HepG2 (cell line): ENCODE results near the gene TRMT1. TPM values are rescaled to one million over a fixed set of nuclear protein-coding genes. Genes with fewer than 3 reads are reported as not detected.

ENCODE experiments used
- BRD4 ChIP-seq: sonication (generic); formaldehyde crosslinking; IDR thresholded peaks from 2 replicates; pipeline ENCODE4 v1.4.0; 2020; ENCODE audit warnings: missing genetic modification reagents
- CHD4 ChIP-seq: fragments of 200-600 bp; sonication (generic); IDR thresholded peaks from 2 replicates; pipeline ENCODE4 v1.7.0; 2017; ENCODE audit warnings: mild to moderate bottlenecking, low read length, borderline replicate concordance
- MYPOP ChIP-seq: sonication (generic); formaldehyde crosslinking; IDR thresholded peaks from 2 replicates; pipeline ENCODE4 v1.8.1; 2023; ENCODE audit warnings: mild to moderate bottlenecking, moderate library complexity, missing genetic modification reagents
- NFKB2 ChIP-seq: sonication (generic); formaldehyde crosslinking; IDR thresholded peaks from 2 replicates; pipeline ENCODE4 v1.4.0; 2020; ENCODE audit warnings: missing genetic modification reagents, borderline replicate concordance
- REPIN1 ChIP-seq: sonication (generic); formaldehyde crosslinking; IDR thresholded peaks from 2 replicates; pipeline ENCODE4 v1.8.0; 2022; ENCODE audit warnings: missing genetic modification reagents, low read depth, mild to moderate bottlenecking, borderline replicate concordance
- ZBTB37 ChIP-seq: sonication (generic); formaldehyde crosslinking; IDR thresholded peaks from 2 replicates; pipeline ENCODE4 v1.4.0; 2020; ENCODE audit warnings: mild to moderate bottlenecking, missing genetic modification reagents
- ZNF101 ChIP-seq: sonication (generic); formaldehyde crosslinking; IDR thresholded peaks from 2 replicates; pipeline ENCODE4 v1.4.0; 2020; ENCODE audit warnings: mild to moderate bottlenecking, low read depth, missing genetic modification reagents, borderline replicate concordance
- polyA plus RNA-seq, 8 experiments: library from polyadenylated mRNA; depleted of rRNA in 3 of 8; stranded (reverse) in 7 of 8; unstranded in 1 of 8; fragments of >200 nt; fragmentation: Illumina TruSeq in 4 of 8; extraction: Trizol in 4 of 8; gene quantifications; 2 replicates each; pipeline versions ENCODE4 v1.2.1 to v1.2.3, GENCODE V29; 2011 to 2016; ENCODE audit warnings: low read depth in 4 of 8, missing spikeins in 1 of 8, mixed read lengths in 1 of 8; ENCODE audit not compliant: insufficient read depth in 1 of 8
- total RNA-seq, 5 experiments: library from RNA; depleted of rRNA; stranded (reverse); fragments of >200 nt; fragmentation: Illumina TruSeq; extraction: Trizol; gene quantifications; 2 replicates each; pipeline ENCODE4 v1.2.3, GENCODE V29; 2016; ENCODE audit warnings: low read depth in 1 of 5
- TF ChIP-seq, protein P1 (sequence below): sonication (generic); formaldehyde crosslinking; IDR thresholded peaks from 2 replicates; pipeline ENCODE4 v1.5.0; 2020; ENCODE audit warnings: missing genetic modification reagents
- TF ChIP-seq, protein P2 (sequence below), 2 experiments: IDR thresholded peaks; 2 replicates each; pipeline ENCODE4 v1.6.1; 2011 to 2012; ENCODE audit warnings: low read length in 2 of 2, borderline replicate concordance in 1 of 2, low read depth in 1 of 2, mild to moderate bottlenecking in 1 of 2, moderate library complexity in 1 of 2
- TF ChIP-seq, protein P3 (sequence below): sonication (generic); formaldehyde crosslinking; IDR thresholded peaks from 2 replicates; pipeline ENCODE4 v1.8.0; 2022; ENCODE audit warnings: low read depth, missing genetic modification reagents
- TF ChIP-seq, protein P4 (sequence below): sonication (generic); formaldehyde crosslinking; IDR thresholded peaks from 2 replicates; pipeline ENCODE4 v1.4.0; 2020; ENCODE audit warnings: missing genetic modification reagents, borderline replicate concordance
- TF ChIP-seq, protein P5 (sequence below): sonication (generic); formaldehyde crosslinking; IDR thresholded peaks from 2 replicates; pipeline ENCODE4 v1.5.0; 2020; ENCODE audit warnings: mild to moderate bottlenecking, missing genetic modification reagents

TRMT1 gene
- total and polyA plus RNA-seq, 2 of the 13 experiments (the other 11 are each of a cell fraction or from before 2014, with no cell fraction given), result 35.5 to 44.1 TPM

DNA sequence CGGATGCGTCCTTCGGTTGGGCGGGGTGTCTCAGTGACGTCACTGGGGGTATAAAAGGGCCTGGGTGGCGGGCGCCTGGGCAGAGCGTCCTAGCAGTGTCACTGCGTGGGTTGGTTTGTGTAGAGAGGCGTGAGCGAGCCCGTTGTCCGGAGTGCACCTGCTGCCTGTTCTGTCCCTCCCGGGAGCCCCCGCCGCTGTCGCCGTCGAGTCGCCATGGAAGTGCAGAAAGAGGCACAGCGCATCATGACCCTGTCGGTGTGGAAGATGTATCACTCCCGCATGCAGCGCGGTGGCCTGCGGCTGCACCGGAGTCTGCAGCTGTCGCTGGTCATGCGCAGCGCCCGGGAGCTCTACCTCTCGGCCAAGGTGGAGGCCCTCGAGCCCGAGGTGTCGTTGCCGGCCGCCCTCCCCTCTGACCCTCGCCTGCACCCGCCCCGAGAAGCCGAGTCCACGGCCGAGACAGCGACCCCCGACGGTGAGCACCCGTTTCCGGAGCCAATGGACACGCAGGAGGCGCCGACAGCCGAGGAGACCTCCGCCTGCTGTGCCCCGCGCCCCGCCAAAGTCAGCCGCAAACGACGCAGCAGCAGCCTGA lies 36.5 kb upstream of the TRMT1 start (continued):
- 0 out of 2 replicates have a peak, but pooled peaks have one; percentile 67 for TF ChIP-seq MYPOP (CRISPR knock-in tag)
- TF ChIP-seq REPIN1 (CRISPR knock-in tag), result peak; percentile 66; the same call in 1 of the 2 replicates
- TF ChIP-seq, protein P1, sequence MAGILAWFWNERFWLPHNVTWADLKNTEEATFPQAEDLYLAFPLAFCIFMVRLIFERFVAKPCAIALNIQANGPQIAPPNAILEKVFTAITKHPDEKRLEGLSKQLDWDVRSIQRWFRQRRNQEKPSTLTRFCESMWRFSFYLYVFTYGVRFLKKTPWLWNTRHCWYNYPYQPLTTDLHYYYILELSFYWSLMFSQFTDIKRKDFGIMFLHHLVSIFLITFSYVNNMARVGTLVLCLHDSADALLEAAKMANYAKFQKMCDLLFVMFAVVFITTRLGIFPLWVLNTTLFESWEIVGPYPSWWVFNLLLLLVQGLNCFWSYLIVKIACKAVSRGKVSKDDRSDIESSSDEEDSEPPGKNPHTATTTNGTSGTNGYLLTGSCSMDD (CRISPR knock-in tag), result no peak
- TF ChIP-seq ZNF101, result no peak
- TF ChIP-seq, protein P2, sequence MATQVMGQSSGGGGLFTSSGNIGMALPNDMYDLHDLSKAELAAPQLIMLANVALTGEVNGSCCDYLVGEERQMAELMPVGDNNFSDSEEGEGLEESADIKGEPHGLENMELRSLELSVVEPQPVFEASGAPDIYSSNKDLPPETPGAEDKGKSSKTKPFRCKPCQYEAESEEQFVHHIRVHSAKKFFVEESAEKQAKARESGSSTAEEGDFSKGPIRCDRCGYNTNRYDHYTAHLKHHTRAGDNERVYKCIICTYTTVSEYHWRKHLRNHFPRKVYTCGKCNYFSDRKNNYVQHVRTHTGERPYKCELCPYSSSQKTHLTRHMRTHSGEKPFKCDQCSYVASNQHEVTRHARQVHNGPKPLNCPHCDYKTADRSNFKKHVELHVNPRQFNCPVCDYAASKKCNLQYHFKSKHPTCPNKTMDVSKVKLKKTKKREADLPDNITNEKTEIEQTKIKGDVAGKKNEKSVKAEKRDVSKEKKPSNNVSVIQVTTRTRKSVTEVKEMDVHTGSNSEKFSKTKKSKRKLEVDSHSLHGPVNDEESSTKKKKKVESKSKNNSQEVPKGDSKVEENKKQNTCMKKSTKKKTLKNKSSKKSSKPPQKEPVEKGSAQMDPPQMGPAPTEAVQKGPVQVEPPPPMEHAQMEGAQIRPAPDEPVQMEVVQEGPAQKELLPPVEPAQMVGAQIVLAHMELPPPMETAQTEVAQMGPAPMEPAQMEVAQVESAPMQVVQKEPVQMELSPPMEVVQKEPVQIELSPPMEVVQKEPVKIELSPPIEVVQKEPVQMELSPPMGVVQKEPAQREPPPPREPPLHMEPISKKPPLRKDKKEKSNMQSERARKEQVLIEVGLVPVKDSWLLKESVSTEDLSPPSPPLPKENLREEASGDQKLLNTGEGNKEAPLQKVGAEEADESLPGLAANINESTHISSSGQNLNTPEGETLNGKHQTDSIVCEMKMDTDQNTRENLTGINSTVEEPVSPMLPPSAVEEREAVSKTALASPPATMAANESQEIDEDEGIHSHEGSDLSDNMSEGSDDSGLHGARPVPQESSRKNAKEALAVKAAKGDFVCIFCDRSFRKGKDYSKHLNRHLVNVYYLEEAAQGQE (IDR thresholded peaks at IDR 0.05; ENCODE audit: borderline replicate concordance in 1 of 2, low read depth in 1 of 2, low read length in 2 of 2), result peak in 1 of 2 experiments; percentile 66; a peak in 1 of 4 replicates
- TF ChIP-seq, protein P3, sequence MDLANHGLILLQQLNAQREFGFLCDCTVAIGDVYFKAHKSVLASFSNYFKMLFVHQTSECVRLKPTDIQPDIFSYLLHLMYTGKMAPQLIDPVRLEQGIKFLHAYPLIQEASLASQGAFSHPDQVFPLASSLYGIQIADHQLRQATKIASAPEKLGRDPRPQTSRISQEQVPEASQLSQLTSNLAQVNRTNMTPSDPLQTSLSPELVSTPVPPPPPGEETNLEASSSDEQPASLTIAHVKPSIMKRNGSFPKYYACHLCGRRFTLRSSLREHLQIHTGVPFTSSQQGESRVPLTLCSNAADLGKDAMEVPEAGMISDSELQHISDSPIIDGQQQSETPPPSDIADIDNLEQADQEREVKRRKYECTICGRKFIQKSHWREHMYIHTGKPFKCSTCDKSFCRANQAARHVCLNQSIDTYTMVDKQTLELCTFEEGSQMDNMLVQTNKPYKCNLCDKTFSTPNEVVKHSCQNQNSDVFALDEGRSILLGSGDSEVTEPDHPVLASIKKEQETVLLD (CRISPR knock-in tag), result 0 out of 2 replicates have a peak, but pooled peaks have one; percentile 18
- TF ChIP-seq, protein P4, sequence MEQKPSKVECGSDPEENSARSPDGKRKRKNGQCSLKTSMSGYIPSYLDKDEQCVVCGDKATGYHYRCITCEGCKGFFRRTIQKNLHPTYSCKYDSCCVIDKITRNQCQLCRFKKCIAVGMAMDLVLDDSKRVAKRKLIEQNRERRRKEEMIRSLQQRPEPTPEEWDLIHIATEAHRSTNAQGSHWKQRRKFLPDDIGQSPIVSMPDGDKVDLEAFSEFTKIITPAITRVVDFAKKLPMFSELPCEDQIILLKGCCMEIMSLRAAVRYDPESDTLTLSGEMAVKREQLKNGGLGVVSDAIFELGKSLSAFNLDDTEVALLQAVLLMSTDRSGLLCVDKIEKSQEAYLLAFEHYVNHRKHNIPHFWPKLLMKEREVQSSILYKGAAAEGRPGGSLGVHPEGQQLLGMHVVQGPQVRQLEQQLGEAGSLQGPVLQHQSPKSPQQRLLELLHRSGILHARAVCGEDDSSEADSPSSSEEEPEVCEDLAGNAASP (CRISPR knock-in tag), result peak; percentile 57
- TF ChIP-seq, protein P5, sequence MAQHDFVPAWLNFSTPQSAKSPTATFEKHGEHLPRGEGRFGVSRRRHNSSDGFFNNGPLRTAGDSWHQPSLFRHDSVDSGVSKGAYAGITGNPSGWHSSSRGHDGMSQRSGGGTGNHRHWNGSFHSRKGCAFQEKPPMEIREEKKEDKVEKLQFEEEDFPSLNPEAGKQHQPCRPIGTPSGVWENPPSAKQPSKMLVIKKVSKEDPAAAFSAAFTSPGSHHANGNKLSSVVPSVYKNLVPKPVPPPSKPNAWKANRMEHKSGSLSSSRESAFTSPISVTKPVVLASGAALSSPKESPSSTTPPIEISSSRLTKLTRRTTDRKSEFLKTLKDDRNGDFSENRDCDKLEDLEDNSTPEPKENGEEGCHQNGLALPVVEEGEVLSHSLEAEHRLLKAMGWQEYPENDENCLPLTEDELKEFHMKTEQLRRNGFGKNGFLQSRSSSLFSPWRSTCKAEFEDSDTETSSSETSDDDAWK (CRISPR knock-in tag), result no peak
- peak; percentile 89 for TF ChIP-seq NFKB2 (CRISPR knock-in tag)
- no peak for TF ChIP-seq CHD4
- 0 out of 2 replicates have a peak, but pooled peaks have one; percentile 25 for TF ChIP-seq BRD4
- TF ChIP-seq ZBTB37 (CRISPR knock-in tag), result no peak
